MM.1S (cell line): ENCODE data around the gene ZMYM4.

Experiments used
- CTCF ChIP-seq: fragments of 300-600 bp; sonication (generic); IDR thresholded peaks from 2 replicates; pipeline ENCODE4 v1.5.1; 2016; ENCODE audit warnings: antibody characterized with exemption, low read length, mixed read lengths
- EZH2 ChIP-seq: fragments of 300-600 bp; sonication (generic); optimal IDR thresholded peaks from 2 replicates; pipeline ENCODE3; 2017; ENCODE audit warnings: low read depth, mild to moderate bottlenecking, antibody characterized with exemption, low read length, mixed read lengths
- EZH2phosphoT487 ChIP-seq: fragments of 300-600 bp; sonication (generic); IDR thresholded peaks from 2 replicates; pipeline ENCODE4 v1.6.1; 2018; ENCODE audit warnings: antibody characterized with exemption, low read length

- TF ChIP-seq CTCF = no peak
- no peak for TF ChIP-seq EZH2
- no peak for TF ChIP-seq EZH2phosphoT487
Observed at GRCh38 chr1:35364741-35365140, 96.2 kb downstream of the ZMYM4 start.
